Measurements from ENCODE around the gene CLNK. TPM values are rescaled to one million over a fixed set of nuclear protein-coding genes. Genes with fewer than 3 reads are reported as not detected.

Gene CLNK
- total and polyA plus RNA-seq, 2 of the 13 experiments (the other 11 are each of a cell fraction or from before 2014, with no cell fraction given): not detected

DNA sequence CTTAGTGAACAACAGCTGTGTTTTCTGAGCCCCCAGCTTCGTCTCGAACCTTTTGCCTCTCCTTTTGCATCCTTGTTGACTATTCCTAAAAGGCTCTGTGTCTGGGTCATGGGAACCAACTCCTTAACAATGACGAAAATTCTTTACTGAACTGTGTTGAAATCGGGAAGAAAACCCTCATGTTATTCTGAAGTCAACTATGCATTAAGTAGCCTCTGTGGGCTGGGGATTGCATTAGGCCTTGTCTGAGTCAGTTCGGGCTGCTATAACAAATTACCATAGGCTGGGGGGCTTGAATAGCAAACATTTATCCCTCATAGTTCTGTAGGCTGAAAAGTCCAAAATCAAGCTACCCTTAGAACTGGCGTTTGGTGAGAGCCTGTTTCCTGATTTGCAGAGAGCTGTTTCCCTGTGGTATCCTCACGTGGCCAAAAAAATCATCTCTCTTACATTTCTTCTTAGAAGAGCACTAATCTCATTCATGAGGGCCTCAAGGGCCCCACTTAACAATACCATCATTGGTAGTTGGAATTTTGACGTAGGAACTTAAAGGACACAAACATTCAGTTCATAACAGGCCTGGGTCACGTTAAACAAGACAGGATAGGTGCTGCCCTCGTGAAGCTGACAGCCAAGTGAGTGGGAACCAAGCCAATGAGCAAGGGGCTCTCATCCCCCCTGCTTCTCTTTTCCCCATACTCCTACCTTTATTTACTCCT is 75.9 kb downstream of the CLNK start:
- WGBS (ENCODE audit: low lambda C conversion rate): 7% methylated on average over 9 of the region's 10 CpGs
- in situ Hi-C loops (cut with HindIII; ENCODE audit: extremely low pct_ligation_motif_present, low pct_unique_long_range_greater_than_20kb): no loop called here
- CTCF ChIA-PET (ENCODE audit: low intra/inter-chr PET ratio, low total read pairs): no interaction called here

DNA sequence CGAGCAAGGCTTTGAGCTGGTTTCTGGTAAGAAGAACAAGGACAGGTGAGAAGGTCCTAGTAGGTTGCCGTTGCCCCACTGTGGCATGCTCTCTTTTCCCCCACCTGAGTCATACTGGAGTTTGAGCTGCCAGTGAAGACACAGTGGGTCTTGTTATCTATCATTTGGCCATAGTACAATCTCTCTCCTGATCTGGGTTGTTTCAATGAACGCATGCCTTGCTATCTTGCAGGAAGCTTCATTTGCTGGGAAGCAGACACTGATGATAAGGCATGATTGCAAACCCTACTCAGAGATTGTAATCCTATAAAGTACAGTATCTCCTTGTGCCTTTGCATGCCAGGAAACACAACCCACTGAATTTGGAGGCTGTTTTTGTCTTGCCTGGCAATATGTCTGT is 77.4 kb downstream of the CLNK start:
- POLR2A ChIA-PET: no interaction called here
- Histone ChIP-seq H3K4me1 (ENCODE audit: insufficient read depth, low read length) (no peaks in the 10 kb centered on the region), H4K20me1 (ENCODE audit: insufficient read depth, low read length) (no peaks in the 10 kb centered on the region), H3K4me2 (ENCODE audit: low read depth, low read length) (no peak overlapping the region), H3K27ac (ENCODE audit: extremely low read length, insufficient read depth, low read length) (no peak overlapping the region), H3K79me2 (ENCODE audit: insufficient read depth, low read length) (no peaks in the 10 kb centered on the region), H3K36me3 (replicated peaks in 1 of 2; ENCODE audit: control insufficient read depth in 1 of 2, insufficient read depth in 2 of 2, low read length in 2 of 2) (no peaks in the 10 kb centered on the region), H3K27me3 (ENCODE audit: control insufficient read depth in 1 of 2, insufficient read depth in 2 of 2, low read length in 2 of 2) (no peaks in the 10 kb centered on the region), H3K9me3 (ENCODE audit: low read length) (no peaks in the 10 kb centered on the region), H3K9ac (ENCODE audit: insufficient read depth, low read depth, low read length) (no peak overlapping the region), H3K4me3 (replicated peaks in 1 of 3; ENCODE audit: insufficient read depth in 1 of 3, low read depth in 2 of 3, low read length in 3 of 3) (no peak overlapping the region), H2AFZ (ENCODE audit: low read length) (no peak overlapping the region)
- BruUV-seq (replicated peaks): no TSS peak
- DNase-seq (ENCODE audit: low spot score) (no peak), ATAC-seq (no peak), FAIRE-seq (no peak)
- in situ Hi-C loops (cut with HindIII; ENCODE audit: extremely low pct_ligation_motif_present, low pct_unique_long_range_greater_than_20kb): no loop called here
- 0% methylated on average over 2 of the region's 3 CpGs for WGBS (ENCODE audit: low lambda C conversion rate)
- intact Hi-C loops (cut with micrococcal nuclease; ENCODE audit: unreplicated experiment): no loop called here
- TF ChIP-seq TEAD2 (CRISPR knock-in tag; IDR thresholded peaks at IDR 0.05) (no peak), ADNP (CRISPR knock-in tag; IDR thresholded peaks at IDR 0.05) (no peak), SCMH1 (CRISPR knock-in tag; IDR thresholded peaks at IDR 0.05; ENCODE audit: borderline replicate concordance) (no peak), SNRNP70 (IDR thresholded peaks at IDR 0.05; ENCODE audit: low read depth, low read length) (no peak), ZNF879 (CRISPR knock-in tag; IDR thresholded peaks at IDR 0.05) (no peak), ZSCAN31 (CRISPR knock-in tag; IDR thresholded peaks at IDR 0.05; ENCODE audit: low read depth) (no peak), ZSCAN30 (CRISPR knock-in tag; IDR thresholded peaks at IDR 0.05) (no peak), SAP130 (CRISPR knock-in tag; IDR thresholded peaks at IDR 0.05; ENCODE audit: low read depth) (no peak), CBFB (CRISPR knock-in tag; IDR thresholded peaks at IDR 0.05) (no peak), NR2F1 (CRISPR knock-in tag; IDR thresholded peaks at IDR 0.05) (no peak), SP5 (CRISPR knock-in tag; IDR thresholded peaks at IDR 0.05; ENCODE audit: borderline replicate concordance, low read depth) (no peak), SP2 (CRISPR knock-in tag; IDR thresholded peaks at IDR 0.05) (no peak), ZNF430 (CRISPR knock-in tag; IDR thresholded peaks at IDR 0.05) (no peak), RFX3 (CRISPR knock-in tag; IDR thresholded peaks at IDR 0.05) (no peak), NR2F2 (IDR thresholded peaks at IDR 0.05; ENCODE audit: borderline replicate concordance, low read depth) (no peak), ZNF605 (CRISPR knock-in tag; IDR thresholded peaks at IDR 0.05) (no peak), MTF1 (CRISPR knock-in tag; IDR thresholded peaks at IDR 0.05) (no peak), PLRG1 (conservative IDR thresholded peaks at IDR 0.05) (no peak)
- CTCF ChIA-PET (ENCODE audit: low intra/inter-chr PET ratio, low total read pairs): no interaction called here

More for the DNA sequence above, 75.9 kb downstream of the CLNK start:
- Histone ChIP-seq H3K27ac (ENCODE audit: extremely low read length, insufficient read depth, low read length) (no peak overlapping the region), H3K9me3 (ENCODE audit: low read length) (no peaks in the 10 kb centered on the region), H3K79me2 (ENCODE audit: insufficient read depth, low read length) (no peaks in the 10 kb centered on the region), H3K4me2 (ENCODE audit: low read depth, low read length) (no peak overlapping the region), H3K9ac (ENCODE audit: insufficient read depth, low read depth, low read length) (no peak overlapping the region), H4K20me1 (ENCODE audit: insufficient read depth, low read length) (no peaks in the 10 kb centered on the region), H3K4me1 (ENCODE audit: insufficient read depth, low read length) (no peaks in the 10 kb centered on the region), H2AFZ (ENCODE audit: low read length) (no peak overlapping the region), H3K27me3 (ENCODE audit: control insufficient read depth in 1 of 2, insufficient read depth in 2 of 2, low read length in 2 of 2) (no peaks in the 10 kb centered on the region), H3K36me3 (replicated peaks in 1 of 2; ENCODE audit: control insufficient read depth in 1 of 2, insufficient read depth in 2 of 2, low read length in 2 of 2) (no peaks in the 10 kb centered on the region), H3K4me3 (replicated peaks in 1 of 3; ENCODE audit: insufficient read depth in 1 of 3, low read depth in 2 of 3, low read length in 3 of 3) (no peak overlapping the region)
- TF ChIP-seq ZBTB42 (CRISPR knock-in tag; IDR thresholded peaks at IDR 0.05): no peak
- no peak for TF ChIP-seq RCOR2 (CRISPR knock-in tag; IDR thresholded peaks at IDR 0.05)
- TF ChIP-seq RXRA (CRISPR knock-in tag; IDR thresholded peaks at IDR 0.05): no peak
- no peak for TF ChIP-seq SALL1 (CRISPR knock-in tag; IDR thresholded peaks at IDR 0.05)
- TF ChIP-seq ZNF891 (CRISPR knock-in tag; IDR thresholded peaks at IDR 0.05): no peak
- TF ChIP-seq HOXA3 (CRISPR knock-in tag; IDR thresholded peaks at IDR 0.05): no peak
- no TSS peak for BruUV-seq (replicated peaks)
- ATAC-seq (no peak), FAIRE-seq (no peak), DNase-seq (ENCODE audit: low spot score) (no peak)
- intact Hi-C loops (cut with micrococcal nuclease; ENCODE audit: unreplicated experiment): no loop called here
- POLR2A ChIA-PET: no interaction called here
